H1 (cell line): ENCODE results near the gene UBE4A.

Source experiments
- CHD2 ChIP-seq: IDR thresholded peaks from 2 replicates; pipeline ENCODE4 v1.6.1; 2012; ENCODE audit warnings: low read length, improper control_type of control experiment
- CHD7 ChIP-seq: fragments of 300-600 bp; sonication (generic); IDR thresholded peaks from 2 replicates; pipeline ENCODE4 v1.7.1; 2012; ENCODE audit warnings: low read length, moderate library complexity, mild to moderate bottlenecking, inconsistent platforms; ENCODE audit not compliant: insufficient replicate concordance
- CTCF ChIP-seq, 3 experiments: IDR thresholded peaks; 1 replicate in 2 of 3; 2 replicates in 1 of 3; pipeline versions ENCODE4 v1.5.1 to v1.6.1; 2011; ENCODE audit warnings: low read length in 3 of 3, mild to moderate bottlenecking in 3 of 3, inconsistent platforms in 2 of 3, low read depth in 1 of 3, moderate library complexity in 1 of 3; ENCODE audit not compliant: insufficient read depth in 1 of 3; ENCODE audit errors: control extremely low read depth in 1 of 3
- EP300 ChIP-seq, 2 experiments: IDR thresholded peaks; 1 replicate in 1 of 2; 2 replicates in 1 of 2; pipeline ENCODE4 v1.6.1; 2011 to 2012; ENCODE audit warnings: low read depth in 2 of 2, low read length in 2 of 2, mild to moderate bottlenecking in 2 of 2, borderline replicate concordance in 1 of 2, inconsistent platforms in 1 of 2, moderate library complexity in 1 of 2
- EZH2 ChIP-seq: fragments of 200-600 bp; sonication (generic); IDR thresholded peaks from 2 replicates; pipeline ENCODE4 v1.7.1; 2012; ENCODE audit warnings: low read depth, mild to moderate bottlenecking, moderate library complexity, low read length, inconsistent platforms; ENCODE audit not compliant: severe bottlenecking
- JUN ChIP-seq: IDR thresholded peaks from 2 replicates; pipeline ENCODE4 v1.6.1; 2011; ENCODE audit warnings: low read depth, mild to moderate bottlenecking, improper control_type of control experiment, low read length
- JUND ChIP-seq: IDR thresholded peaks from 2 replicates; pipeline ENCODE4 v1.6.1; 2011; ENCODE audit warnings: mild to moderate bottlenecking, improper control_type of control experiment, low read length
- MAFK ChIP-seq: IDR thresholded peaks from 2 replicates; pipeline ENCODE4 v1.6.1; 2012; ENCODE audit warnings: low read depth, mild to moderate bottlenecking, improper control_type of control experiment, low read length
- MAX ChIP-seq: IDR thresholded peaks from 2 replicates; pipeline ENCODE4 v1.6.1; 2012; ENCODE audit warnings: inconsistent platforms
- POLR2A ChIP-seq, 2 experiments: IDR thresholded peaks; 1 replicate in 1 of 2; 2 replicates in 1 of 2; pipeline ENCODE4 v1.6.1; 2011; ENCODE audit warnings: low read depth in 2 of 2, low read length in 2 of 2, mild to moderate bottlenecking in 2 of 2; ENCODE audit errors: control extremely low read depth in 1 of 2
- POLR2AphosphoS5 ChIP-seq: IDR thresholded peaks from 2 replicates; pipeline ENCODE4 v1.6.1; 2011; ENCODE audit warnings: low read depth, low read length
- RAD21 ChIP-seq, 2 experiments: IDR thresholded peaks in 1 of 2; conservative IDR thresholded peaks in 1 of 2; 2 replicates each; pipeline ENCODE4 v1.6.1; 2011; ENCODE audit warnings: low read depth in 2 of 2, low read length in 2 of 2, improper control_type of control experiment in 1 of 2, inconsistent platforms in 1 of 2, mild to moderate bottlenecking in 1 of 2, moderate library complexity in 1 of 2
- RFX5 ChIP-seq: IDR thresholded peaks from 2 replicates; pipeline ENCODE4 v1.6.1; 2011; ENCODE audit warnings: low read depth, low read length, improper control_type of control experiment, borderline replicate concordance

GRCh38 chr11:118401880-118402590 lies 42.6 kb downstream of the UBE4A start:
- TF ChIP-seq CTCF (IDR thresholded peaks at IDR 0.05; ENCODE audit: control extremely low read depth in 1 of 3, insufficient read depth in 1 of 3, low read depth in 1 of 3, low read length in 3 of 3) (no peak), CHD2 (no peak), POLR2A (IDR thresholded peaks at IDR 0.05; ENCODE audit: control extremely low read depth in 1 of 2, low read depth in 2 of 2, low read length in 2 of 2) (no peak), EP300 (IDR thresholded peaks at IDR 0.05; ENCODE audit: borderline replicate concordance in 1 of 2, low read depth in 2 of 2, low read length in 2 of 2) (no peak), JUN (no peak), JUND (no peak), RFX5 (no peak), CHD7 (no peak), MAX (no peak), POLR2AphosphoS5 (no peak), RAD21 (IDR thresholded peaks at IDR 0.05 in 1 of 2, conservative IDR thresholded peaks at IDR 0.05 in 1 of 2; ENCODE audit: low read depth in 2 of 2, low read length in 2 of 2) (no peak), EZH2 (no peak), MAFK (no peak)
